ENCODE measurements around the gene IFT81.
"Not testable (repeated sequence)": the region's sequence is repeated elsewhere in the genome, so short reads cannot be mapped to it uniquely, and the experiment has no call there.

The IFT81 gene

GRCh38 chr12:110116623-110117022 is 7.5 kb upstream of the IFT81 start:
- Histone ChIP-seq H4K20me1 (ENCODE audit: insufficient read depth) (no peaks in the 10 kb centered on the region), H3K4me3 (IDR thresholded peaks at IDR 0.05; ENCODE audit: insufficient read depth, low read depth, low read length) (no peak overlapping the region), H3K4me1 (ENCODE audit: low read depth, poor library complexity, severe bottlenecking) (no peaks in the 10 kb centered on the region), H3K4me2 (no peak overlapping the region), H3K79me2 (ENCODE audit: insufficient read depth, low read depth) (no peaks in the 10 kb centered on the region), H3K27ac (no peak overlapping the region), H3K27me3 (ENCODE audit: insufficient read depth, low read depth) (no peaks in the 10 kb centered on the region), H3K36me3 (ENCODE audit: insufficient read depth) (no peaks in the 10 kb centered on the region), H3K9ac (no peak overlapping the region), H2AFZ (ENCODE audit: low read depth) (no peak overlapping the region)
- no peak for TF ChIP-seq CTCF (conservative IDR thresholded peaks at IDR 0.05; ENCODE audit: low read depth, low read length)

- H3K36me3 ChIP-seq (ENCODE audit: insufficient read depth); H3K27ac ChIP-seq; H3K4me3 ChIP-seq (IDR thresholded peaks at IDR 0.05; ENCODE audit: insufficient read depth, low read depth, low read length); H3K9ac ChIP-seq; H3K79me2 ChIP-seq (ENCODE audit: insufficient read depth, low read depth); H3K4me2 ChIP-seq; H3K4me1 ChIP-seq (ENCODE audit: low read depth, poor library complexity, severe bottlenecking); H3K27me3 ChIP-seq (ENCODE audit: insufficient read depth, low read depth); H2AFZ ChIP-seq (ENCODE audit: low read depth); H4K20me1 ChIP-seq (ENCODE audit: insufficient read depth): not testable (repeated sequence)
Observed at GRCh38 chr12:110117210-110117609, 6.9 kb upstream of the IFT81 start.

GRCh38 chr12:110117956-110118685 is 6.0 kb upstream of the IFT81 start:
- H3K4me3 ChIP-seq (IDR thresholded peaks at IDR 0.05; ENCODE audit: insufficient read depth, low read depth, low read length), result no peak overlapping the region
- TF ChIP-seq CTCF (conservative IDR thresholded peaks at IDR 0.05; ENCODE audit: low read depth, low read length), result no peak
- no peak overlapping the region for H2AFZ ChIP-seq (ENCODE audit: low read depth)
- no peak overlapping the region for H3K27ac ChIP-seq
- H3K79me2 ChIP-seq (ENCODE audit: insufficient read depth, low read depth), result no peaks in the 10 kb centered on the region
- H3K4me2 ChIP-seq, result no peak overlapping the region
- H3K4me1 ChIP-seq (ENCODE audit: low read depth, poor library complexity, severe bottlenecking), result no peaks in the 10 kb centered on the region
- no peak overlapping the region for H3K9ac ChIP-seq
- H3K36me3 ChIP-seq (ENCODE audit: insufficient read depth), result no peaks in the 10 kb centered on the region
- H3K27me3 ChIP-seq (ENCODE audit: insufficient read depth, low read depth), result no peaks in the 10 kb centered on the region
- H4K20me1 ChIP-seq (ENCODE audit: insufficient read depth), result no peaks in the 10 kb centered on the region

DNA sequence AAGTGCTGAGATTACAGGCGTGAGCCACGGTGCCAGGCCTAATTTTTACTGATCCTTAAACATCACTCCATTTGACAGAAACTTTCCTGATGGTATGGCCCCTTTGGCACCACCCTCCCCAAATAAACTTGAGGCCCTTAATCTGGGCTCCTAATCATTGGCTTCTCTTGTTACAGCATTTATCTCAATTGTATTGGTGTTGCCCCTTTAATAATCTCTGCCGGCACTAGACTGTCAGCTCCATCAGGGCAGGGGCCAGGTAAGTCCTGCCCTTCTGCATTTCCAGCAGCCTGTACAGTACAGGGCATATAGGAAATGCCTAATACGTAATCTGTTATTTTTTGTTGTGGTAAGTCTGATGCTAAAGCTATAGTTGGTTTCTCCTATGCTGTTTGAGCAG is 1.2 kb upstream of the IFT81 start:
- no peak overlapping the region for H3K27ac ChIP-seq
- no peak overlapping the region for H3K9ac ChIP-seq
- no peaks in the 10 kb centered on the region for H3K27me3 ChIP-seq (ENCODE audit: insufficient read depth, low read depth)
- no peaks in the 10 kb centered on the region for H4K20me1 ChIP-seq (ENCODE audit: insufficient read depth)
- no peak for TF ChIP-seq CTCF (conservative IDR thresholded peaks at IDR 0.05; ENCODE audit: low read depth, low read length)
- no peaks in the 10 kb centered on the region for H3K36me3 ChIP-seq (ENCODE audit: insufficient read depth)
- no peaks in the 10 kb centered on the region; the same call in 1 of the 2 replicates for H3K79me2 ChIP-seq (ENCODE audit: insufficient read depth, low read depth)
- peaks cover 3% of the 10 kb centered on the region for H3K4me1 ChIP-seq (ENCODE audit: low read depth, poor library complexity, severe bottlenecking)
- no peak overlapping the region for H3K4me2 ChIP-seq
- H3K4me3 ChIP-seq (IDR thresholded peaks at IDR 0.05; ENCODE audit: insufficient read depth, low read depth, low read length), result no peak overlapping the region
- no peak overlapping the region for H2AFZ ChIP-seq (ENCODE audit: low read depth)

DNA sequence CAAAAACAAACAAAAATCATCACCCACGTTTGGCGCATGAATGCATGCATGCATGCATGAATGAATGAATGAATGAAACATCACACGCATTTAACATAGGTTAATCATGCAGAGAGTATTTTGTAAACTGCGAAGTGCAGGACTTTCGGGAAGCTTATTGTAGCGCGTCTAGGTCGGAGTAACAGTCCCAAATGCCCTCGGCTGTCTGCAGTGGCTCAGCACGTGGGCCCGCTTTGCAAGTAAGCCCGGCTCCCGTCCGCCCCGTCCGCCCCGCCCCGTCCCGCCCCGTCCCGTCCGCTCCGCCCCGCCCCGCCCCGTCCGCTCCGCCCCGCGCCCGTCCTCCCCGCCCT is 263 bp upstream of the IFT81 start:
- H3K4me1 ChIP-seq (ENCODE audit: low read depth, poor library complexity, severe bottlenecking), result peaks cover 3% of the 10 kb centered on the region
- H3K27ac ChIP-seq, result no peak overlapping the region

More for the DNA sequence above, 263 bp upstream of the IFT81 start:
- no peak overlapping the region for H3K9ac ChIP-seq
- no peaks in the 10 kb centered on the region; the same call in 1 of the 2 replicates for H3K79me2 ChIP-seq (ENCODE audit: insufficient read depth, low read depth)
- H3K36me3 ChIP-seq (ENCODE audit: insufficient read depth), result no peaks in the 10 kb centered on the region
- H3K4me3 ChIP-seq (IDR thresholded peaks at IDR 0.05; ENCODE audit: insufficient read depth, low read depth, low read length), result peak overlapping the region; percentile 34
- no peaks in the 10 kb centered on the region for H3K27me3 ChIP-seq (ENCODE audit: insufficient read depth, low read depth)
- H2AFZ ChIP-seq (ENCODE audit: low read depth), result peak overlapping the region; percentile 48; the same call in 1 of the 2 replicates
- H4K20me1 ChIP-seq (ENCODE audit: insufficient read depth), result no peaks in the 10 kb centered on the region
- TF ChIP-seq CTCF (conservative IDR thresholded peaks at IDR 0.05; ENCODE audit: low read depth, low read length), result no peak
- no peak overlapping the region for H3K4me2 ChIP-seq

Data from KMS-11 (cell line).